GM12878 (cell line): ENCODE results near the gene HMCN2. TPM values are rescaled to one million over a fixed set of nuclear protein-coding genes. Genes with fewer than 3 reads are reported as not detected.

Source experiments
- ATAC-seq: fragments of 200-7000 bp; cut with Tn5 transposase; 3 replicates; pipeline ENCODE4 v1.9.1; 2020; ENCODE audit warnings: mild to moderate bottlenecking, moderate library complexity
- BruUV-seq: library from RNA; stranded (reverse); fragments of 400-500 nt; replicated peaks from 2 replicates; lab custom pipeline; 2021; lab: Mats Ljungman, UMichigan
- CTCF ChIA-PET: fragments of 300-600 bp; sonication (Branson Sonifier 250); formaldehyde crosslinking; extraction: SDS; loops from one replicate; lab custom pipeline; 2021; ENCODE audit warnings: inconsistent platforms; lab: Yijun Ruan, JAX
- POLR2A ChIA-PET: fragments of 350-600 bp; formaldehyde crosslinking; extraction: SDS; loops from one replicate; lab custom pipeline; 2021; ENCODE audit warnings: inconsistent platforms; lab: Charles Lee
- RAD21 ChIA-PET: fragments of 300-600 bp; sonication (Branson Sonifier 250); formaldehyde crosslinking; loops from one replicate; lab custom pipeline; 2023; ENCODE audit warnings: antibody characterized with exemption; ENCODE audit not compliant: unreplicated experiment; lab: Charles Lee
- SMC1A ChIA-PET: fragments of 300-600 bp; sonication (Branson Sonifier 250); formaldehyde crosslinking; loops from one replicate; lab custom pipeline; 2023; ENCODE audit not compliant: unreplicated experiment, uncharacterized antibody; lab: Charles Lee
- DNase-seq: peaks from one replicate; pipeline ENCODE4 v3.0.0-alpha.2; 2011; ENCODE audit warnings: low read depth, low spot score
- FAIRE-seq: peaks from 3 replicates; lab custom pipeline; 2011; peaks lifted over from hg19 to GRCh38; lab: Jason Lieb, UNC
- H2AFZ ChIP-seq: 2 replicates; pipeline ENCODE4 v1.6.0; 2011; ENCODE audit warnings: low read depth, low read length, control low read depth; ENCODE audit not compliant: control insufficient read depth
- H3K27ac ChIP-seq: 2 replicates; pipeline ENCODE4 v1.5.1; 2011; ENCODE audit warnings: control low read depth; ENCODE audit not compliant: control insufficient read depth, insufficient read depth
- H3K27me3 ChIP-seq, 2 experiments: replicated peaks in 1 of 2; 2 replicates each; pipeline versions ENCODE4 v1.6.0 to v1.6.1; 2011; ENCODE audit warnings: low read length in 1 of 2; ENCODE audit not compliant: control insufficient read depth in 2 of 2, insufficient read depth in 2 of 2
- H3K36me3 ChIP-seq, 2 experiments: 2 replicates each; pipeline ENCODE4 v1.5.1; 2011; ENCODE audit warnings: low read length in 1 of 2; ENCODE audit not compliant: control insufficient read depth in 2 of 2, insufficient read depth in 2 of 2
- H3K4me1 ChIP-seq: 2 replicates; pipeline ENCODE4 v1.6.1; 2011; ENCODE audit warnings: mild to moderate bottlenecking, low read length, moderate library complexity, mixed read lengths; ENCODE audit not compliant: control insufficient read depth, insufficient read depth
- H3K4me2 ChIP-seq: 2 replicates; pipeline ENCODE4 v1.6.0; 2011; ENCODE audit warnings: control low read depth; ENCODE audit not compliant: control insufficient read depth, insufficient read depth
- H3K4me3 ChIP-seq: fragments of 200-600 bp; sonication (generic); 2 replicates; pipeline ENCODE4 v1.5.1; 2016
- H3K79me2 ChIP-seq: 2 replicates; pipeline ENCODE4 v1.6.0; 2011; ENCODE audit warnings: low read length; ENCODE audit not compliant: control insufficient read depth, insufficient read depth
- H3K9ac ChIP-seq: 2 replicates; pipeline ENCODE4 v1.8.0; 2011; ENCODE audit warnings: low read length, control low read depth, mixed read lengths; ENCODE audit not compliant: control insufficient read depth, insufficient read depth
- H3K9me3 ChIP-seq: replicated peaks from 3 replicates; pipeline ENCODE4 v1.5.1; 2011; ENCODE audit warnings: mild to moderate bottlenecking, low read length; ENCODE audit not compliant: control insufficient read depth, insufficient read depth
- H4K20me1 ChIP-seq: 2 replicates; pipeline ENCODE4 v1.6.0; 2011; ENCODE audit not compliant: control insufficient read depth, insufficient read depth
- ATF3 ChIP-seq: IDR thresholded peaks from 2 replicates; pipeline ENCODE4 v1.6.1; 2011; ENCODE audit warnings: low read depth, mild to moderate bottlenecking, low read length, moderate library complexity, borderline replicate concordance; ENCODE audit errors: extremely low read depth
- CEBPB ChIP-seq, 2 experiments: fragments of 150-350 bp in 1 of 2; IDR thresholded peaks; 2 replicates each; pipeline ENCODE4 v1.6.1; 2012 to 2014; ENCODE audit warnings: low read depth in 2 of 2, low read length in 2 of 2, borderline replicate concordance in 1 of 2, inconsistent platforms in 1 of 2
- CREB1 ChIP-seq: IDR thresholded peaks from 2 replicates; pipeline ENCODE4 v1.6.1; 2012; ENCODE audit warnings: low read depth, mild to moderate bottlenecking, inconsistent platforms
- DPF2 ChIP-seq: fragments of 450-650 bp; IDR thresholded peaks from 2 replicates; pipeline ENCODE4 v1.6.1; 2017; ENCODE audit warnings: mild to moderate bottlenecking
- GABPA ChIP-seq: IDR thresholded peaks from 2 replicates; pipeline ENCODE4 v1.6.1; 2014; ENCODE audit warnings: antibody characterized with exemption, low read depth, mild to moderate bottlenecking, inconsistent platforms
- PML ChIP-seq: IDR thresholded peaks from 2 replicates; pipeline ENCODE4 v1.6.1; 2012; ENCODE audit warnings: low read length, inconsistent platforms
- SIN3A ChIP-seq: IDR thresholded peaks from 2 replicates; pipeline ENCODE4 v1.6.1; 2012; ENCODE audit warnings: low read depth, low read length, improper control_type of control experiment
- SMC3 ChIP-seq: IDR thresholded peaks from 2 replicates; pipeline ENCODE4 v1.6.1; 2011; ENCODE audit warnings: low read length, improper control_type of control experiment, borderline replicate concordance
- WRNIP1 ChIP-seq: IDR thresholded peaks from 2 replicates; pipeline ENCODE4 v1.6.1; 2011; ENCODE audit warnings: low read depth, low read length, improper control_type of control experiment, borderline replicate concordance
- WGBS: methylation state at CpG from one replicate; pipeline ENCODE4 v1.1.6; 2016; ENCODE audit warnings: low lambda C conversion rate; ENCODE audit not compliant: insufficient replicate concordance, insufficient coverage; ENCODE audit errors: missing lambda C conversion rate; 5-methylcytosine and 5-hydroxymethylcytosine counted together
- in situ Hi-C: fragments of 300-500 bp; cut with MboI; formaldehyde crosslinking; loops from 9 replicates; pipeline ENCODE4 v1.14.3; 2018; ENCODE audit warnings: mixed read lengths
- intact Hi-C: fragments of 100-400 bp; cut with micrococcal nuclease; formaldehyde crosslinking; loops from one replicate; pipeline ENCODE4 v1.14.2; 2022; ENCODE audit not compliant: unreplicated experiment
- polyA plus RNA-seq, 11 experiments: library from polyadenylated mRNA; depleted of rRNA in 4 of 11; unstranded in 6 of 11; stranded (reverse) in 5 of 11; fragments of >200 nt; fragmentation: Nextera tagmentation in 4 of 11; fragmentation: Illumina TruSeq in 1 of 11; extraction: Ambion mirVana in 4 of 11; extraction: Trizol in 1 of 11; gene quantifications; 1 replicate in 1 of 11; 2 replicates in 10 of 11; pipeline versions ENCODE4 v1.2.1 to v1.2.3, GENCODE V29; 2011 to 2016; ENCODE audit warnings: inconsistent platforms in 2 of 11, missing spikeins in 2 of 11, low read depth in 1 of 11
- total RNA-seq, 4 experiments: library from RNA; depleted of rRNA in 3 of 4; stranded (reverse); fragments of >200 nt in 3 of 4; fragmentation: Illumina TruSeq in 1 of 4; extraction: Trizol in 1 of 4; gene quantifications; 2 replicates each; pipeline versions ENCODE4 v1.2.1 to v1.2.3, GENCODE V29; 2013 to 2021
- TF ChIP-seq, protein P1 (sequence below): fragments of 450-650 bp; IDR thresholded peaks from 2 replicates; pipeline ENCODE4 v1.6.1; 2016; ENCODE audit warnings: mild to moderate bottlenecking

HMCN2 gene
- total and polyA plus RNA-seq, 10 of the 15 experiments (the other 5 are each of a cell fraction or from before 2014, with no cell fraction given): 0.04 TPM; not detected in 9

- Histone ChIP-seq H3K79me2 (no peaks in the 10 kb centered on the region), H3K9ac (no peak overlapping the region), H3K9me3 (no peaks in the 10 kb centered on the region), H3K4me3 (no peak overlapping the region), H2AFZ (no peak overlapping the region), H3K4me2 (no peak overlapping the region), H3K27ac (no peak overlapping the region), H4K20me1 (no peaks in the 10 kb centered on the region), H3K4me1 (no peaks in the 10 kb centered on the region), H3K36me3 (no peaks in the 10 kb centered on the region), H3K27me3 (peaks cover 9 to 14% of the 10 kb centered on the region in 2 experiments)
- DNase-seq (no peak), FAIRE-seq (no peak), ATAC-seq (no peak)
- CTCF ChIA-PET: interaction anchor here (0.9 kb wide), 1 partner anchor 18 kb away, joined by 3 read pairs; no protein-coding TSS in a partner anchor
- POLR2A ChIA-PET: no interaction called here
- RAD21 ChIA-PET: no interaction called here
- in situ Hi-C loops: no loop called here
- BruUV-seq: no TSS peak
- no peak for TF ChIP-seq WRNIP1
- TF ChIP-seq CEBPB (IDR thresholded peaks at IDR 0.05; ENCODE audit: borderline replicate concordance in 1 of 2, low read depth in 2 of 2, low read length in 2 of 2): no peak
- no peak for TF ChIP-seq ATF3
- no peak for TF ChIP-seq SMC3
- TF ChIP-seq, protein P1, sequence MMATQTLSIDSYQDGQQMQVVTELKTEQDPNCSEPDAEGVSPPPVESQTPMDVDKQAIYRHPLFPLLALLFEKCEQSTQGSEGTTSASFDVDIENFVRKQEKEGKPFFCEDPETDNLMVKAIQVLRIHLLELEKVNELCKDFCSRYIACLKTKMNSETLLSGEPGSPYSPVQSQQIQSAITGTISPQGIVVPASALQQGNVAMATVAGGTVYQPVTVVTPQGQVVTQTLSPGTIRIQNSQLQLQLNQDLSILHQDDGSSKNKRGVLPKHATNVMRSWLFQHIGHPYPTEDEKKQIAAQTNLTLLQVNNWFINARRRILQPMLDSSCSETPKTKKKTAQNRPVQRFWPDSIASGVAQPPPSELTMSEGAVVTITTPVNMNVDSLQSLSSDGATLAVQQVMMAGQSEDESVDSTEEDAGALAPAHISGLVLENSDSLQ: no peak
- TF ChIP-seq DPF2: no peak
- no peak for TF ChIP-seq GABPA
- no peak for TF ChIP-seq SIN3A
- no peak for TF ChIP-seq CREB1
- no peak for TF ChIP-seq PML
- WGBS: 24% methylated on average over 16 of the region's 16 CpGs
- intact Hi-C loops: no loop called here
- SMC1A ChIA-PET: no interaction called here
These were observed 4.5 kb upstream of the HMCN2 start for GRCh38 chr9:130260816-130261765.
